NCI-H146 (cell line): ENCODE data around the gene BAIAP2L1.

Experiments used
- DNase-seq: peaks from one replicate; lab custom pipeline; 2025; lab: John Stamatoyannopoulos, UW

Gene BAIAP2L1

GRCh38 chr7:98276241-98276761 lies 124.6 kb downstream of the BAIAP2L1 start:
- DNase-seq: no peak

- no peak for DNase-seq
Observed at GRCh38 chr7:98267303-98267702, 133.6 kb downstream of the BAIAP2L1 start.

- no peak for DNase-seq
Observed at GRCh38 chr7:98266840-98267239, 134.1 kb downstream of the BAIAP2L1 start.

- DNase-seq: no peak
Observed at GRCh38 chr7:98265841-98266271, 135.0 kb downstream of the BAIAP2L1 start.

- no peak for DNase-seq
Observed at GRCh38 chr7:98257701-98258100, 143.2 kb downstream of the BAIAP2L1 start.

- DNase-seq: no peak
Observed at GRCh38 chr7:98256431-98256830, 144.5 kb downstream of the BAIAP2L1 start.

- no peak for DNase-seq
Observed at GRCh38 chr7:98254951-98255610, 145.8 kb downstream of the BAIAP2L1 start.

- DNase-seq: no peak
Observed at GRCh38 chr7:98254516-98254915, 146.4 kb downstream of the BAIAP2L1 start.

- DNase-seq: peak; percentile 26
Observed at GRCh38 chr7:98252425-98253054, 148.3 kb downstream of the BAIAP2L1 start.

- peak; percentile 94 for DNase-seq
Observed at GRCh38 chr7:98251601-98252424, 149.1 kb downstream of the BAIAP2L1 start, which contains the start of gene TECPR1. Gene TECPR1, minus strand, starts transcription at chr7:98252232. Its CDS starts 6,086 bp downstream, at chr7:98246146.

GRCh38 chr7:98251231-98251600 lies 149.7 kb downstream of the BAIAP2L1 start:
- DNase-seq: peak; percentile 73

GRCh38 chr7:98250789-98251188 lies 150.1 kb downstream of the BAIAP2L1 start:
- peak; percentile 50 for DNase-seq

- DNase-seq: no peak
Observed at GRCh38 chr7:98249106-98249505, 151.8 kb downstream of the BAIAP2L1 start.

- DNase-seq: no peak
Observed at GRCh38 chr7:98248156-98248555, 152.7 kb downstream of the BAIAP2L1 start.

GRCh38 chr7:98244871-98245270 lies 156.0 kb downstream of the BAIAP2L1 start:
- DNase-seq: no peak

GRCh38 chr7:98242934-98243333 lies 158.0 kb downstream of the BAIAP2L1 start:
- no peak for DNase-seq

GRCh38 chr7:98242342-98242741 lies 158.5 kb downstream of the BAIAP2L1 start:
- no peak for DNase-seq

- no peak for DNase-seq
Observed at GRCh38 chr7:98241674-98242241, 159.1 kb downstream of the BAIAP2L1 start.
